ENCODE measurements around the gene SNX15.

DNA sequence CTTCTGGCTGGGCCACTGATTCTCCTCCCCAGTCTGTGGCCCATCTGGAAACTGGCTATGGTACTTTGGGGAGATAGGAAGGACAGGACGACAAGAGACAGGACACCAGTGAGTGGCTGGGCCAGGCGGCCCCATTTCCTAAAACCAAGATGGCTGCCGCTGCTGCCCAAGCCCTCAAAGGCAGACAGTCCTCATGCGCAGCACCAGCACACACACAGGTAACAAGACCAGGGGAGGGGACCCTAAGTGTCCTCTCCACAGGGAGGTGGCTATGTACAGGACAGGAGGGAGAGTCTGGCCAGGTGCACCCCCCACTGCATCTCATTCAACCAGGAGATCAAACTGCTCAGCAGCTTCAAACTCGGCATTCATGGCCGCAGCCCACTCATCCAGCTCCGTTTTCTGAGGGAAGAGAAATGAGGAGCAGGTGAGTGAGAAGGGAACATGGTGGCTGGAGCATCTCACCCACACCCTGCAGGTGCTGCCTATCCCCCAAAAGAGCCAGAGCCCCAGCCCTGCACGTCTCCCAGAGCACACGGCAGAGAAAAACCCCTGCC is 51.6 kb downstream of the SNX15 start:
- TF ChIP-seq, protein P1, sequence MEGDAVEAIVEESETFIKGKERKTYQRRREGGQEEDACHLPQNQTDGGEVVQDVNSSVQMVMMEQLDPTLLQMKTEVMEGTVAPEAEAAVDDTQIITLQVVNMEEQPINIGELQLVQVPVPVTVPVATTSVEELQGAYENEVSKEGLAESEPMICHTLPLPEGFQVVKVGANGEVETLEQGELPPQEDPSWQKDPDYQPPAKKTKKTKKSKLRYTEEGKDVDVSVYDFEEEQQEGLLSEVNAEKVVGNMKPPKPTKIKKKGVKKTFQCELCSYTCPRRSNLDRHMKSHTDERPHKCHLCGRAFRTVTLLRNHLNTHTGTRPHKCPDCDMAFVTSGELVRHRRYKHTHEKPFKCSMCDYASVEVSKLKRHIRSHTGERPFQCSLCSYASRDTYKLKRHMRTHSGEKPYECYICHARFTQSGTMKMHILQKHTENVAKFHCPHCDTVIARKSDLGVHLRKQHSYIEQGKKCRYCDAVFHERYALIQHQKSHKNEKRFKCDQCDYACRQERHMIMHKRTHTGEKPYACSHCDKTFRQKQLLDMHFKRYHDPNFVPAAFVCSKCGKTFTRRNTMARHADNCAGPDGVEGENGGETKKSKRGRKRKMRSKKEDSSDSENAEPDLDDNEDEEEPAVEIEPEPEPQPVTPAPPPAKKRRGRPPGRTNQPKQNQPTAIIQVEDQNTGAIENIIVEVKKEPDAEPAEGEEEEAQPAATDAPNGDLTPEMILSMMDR (IDR thresholded peaks at IDR 0.05) = no peak
- no peak for TF ChIP-seq POLR2A (IDR thresholded peaks at IDR 0.05)
